H1 (cell line): ENCODE results near the gene PRRC1. TPM values are rescaled to one million over a fixed set of nuclear protein-coding genes. Genes with fewer than 3 reads are reported as not detected.

Experiments
- CTCF ChIA-PET: fragments of 300-600 bp; sonication (Branson Sonifier 250); formaldehyde crosslinking; loops from one replicate; lab custom pipeline; 2021; ENCODE audit not compliant: partially characterized antibody; lab: Charles Lee
- POLR2A ChIA-PET: fragments of 300-600 bp; sonication (Branson Sonifier 250); formaldehyde crosslinking; loops from one replicate; lab custom pipeline; 2021; ENCODE audit warnings: inconsistent platforms; ENCODE audit not compliant: partially characterized antibody; lab: Charles Lee
- DNase-seq, 2 experiments: peaks; one replicate each; pipeline versions ENCODE4 v3.0.0 to v3.0.0-alpha.2; 2010 to 2022; ENCODE audit warnings: low spot score in 2 of 2, low read depth in 1 of 2, mixed read lengths in 1 of 2
- FAIRE-seq: peaks from 2 replicates; lab custom pipeline; 2011; peaks lifted over from hg19 to GRCh38; lab: Jason Lieb, UNC
- H2AFZ ChIP-seq: 2 replicates; pipeline ENCODE4 v1.8.1; 2012; ENCODE audit warnings: low read length, inconsistent platforms
- H2AK5ac ChIP-seq: 2 replicates; pipeline ENCODE4 v1.6.1; 2013; ENCODE audit warnings: low read depth, low read length
- H2BK120ac ChIP-seq: replicated peaks from 2 replicates; pipeline ENCODE3; 2013; ENCODE audit warnings: low read depth, low read length, inconsistent platforms
- H2BK12ac ChIP-seq: 2 replicates; pipeline ENCODE4 v1.6.1; 2013; ENCODE audit warnings: low read depth, low read length
- H2BK15ac ChIP-seq: 2 replicates; pipeline ENCODE4 v1.6.1; 2013; ENCODE audit warnings: low read length
- H2BK20ac ChIP-seq: 2 replicates; pipeline ENCODE4 v1.6.1; 2013; ENCODE audit warnings: low read length
- H2BK5ac ChIP-seq: 2 replicates; pipeline ENCODE4 v1.6.1; 2013; ENCODE audit warnings: low read depth, low read length
- H3K14ac ChIP-seq: 2 replicates; pipeline ENCODE4 v1.6.1; 2013; ENCODE audit warnings: inconsistent platforms; ENCODE audit not compliant: insufficient read length
- H3K18ac ChIP-seq: 2 replicates; pipeline ENCODE4 v1.6.1; 2013; ENCODE audit warnings: low read length; ENCODE audit errors: extremely low read depth
- H3K23ac ChIP-seq: 2 replicates; pipeline ENCODE4 v1.6.1; 2013; ENCODE audit warnings: inconsistent platforms; ENCODE audit not compliant: insufficient read length
- H3K23me2 ChIP-seq: 2 replicates; pipeline ENCODE4 v1.6.1; 2013; ENCODE audit warnings: low read depth, low read length
- H3K27ac ChIP-seq: 2 replicates; pipeline ENCODE4 v1.6.1; 2011; ENCODE audit warnings: low read depth, low read length, inconsistent platforms
- H3K27me3 ChIP-seq, 4 experiments: replicated peaks in 1 of 4; 1 replicate in 1 of 4; 2 replicates in 3 of 4; pipeline versions ENCODE4 v1.6.1 to v1.8.1; 2011 to 2013; ENCODE audit warnings: low read length in 3 of 4, mild to moderate bottlenecking in 3 of 4, inconsistent platforms in 2 of 4, mixed read lengths in 2 of 4, moderate library complexity in 1 of 4; ENCODE audit not compliant: control insufficient read depth in 3 of 4, insufficient read depth in 3 of 4; ENCODE audit errors: extremely low read depth in 1 of 4
- H3K36me3 ChIP-seq, 4 experiments: 2 replicates each; pipeline versions ENCODE4 v1.6.1 to v1.8.1; 2011 to 2013; ENCODE audit warnings: mild to moderate bottlenecking in 4 of 4, low read length in 3 of 4, moderate library complexity in 2 of 4, control low read depth in 1 of 4, inconsistent platforms in 1 of 4; ENCODE audit not compliant: insufficient read depth in 4 of 4, control insufficient read depth in 2 of 4
- H3K4ac ChIP-seq: replicated peaks from 2 replicates; pipeline ENCODE3; 2013; ENCODE audit warnings: low read length, low read depth, mixed read lengths, inconsistent platforms; ENCODE audit not compliant: insufficient read length
- H3K4me1 ChIP-seq, 4 experiments: replicated peaks in 1 of 4; 1 replicate in 1 of 4; 2 replicates in 3 of 4; pipeline versions ENCODE4 v1.6.1 to v1.8.1; 2011 to 2013; ENCODE audit warnings: low read length in 3 of 4, inconsistent platforms in 2 of 4, mixed read lengths in 1 of 4; ENCODE audit not compliant: insufficient read depth in 4 of 4, control insufficient read depth in 3 of 4
- H3K4me2 ChIP-seq, 2 experiments: 2 replicates each; pipeline versions ENCODE4 v1.6.1 to v1.8.1; 2011 to 2013; ENCODE audit warnings: low read depth in 2 of 2, low read length in 2 of 2, control low read depth in 1 of 2, inconsistent platforms in 1 of 2, mild to moderate bottlenecking in 1 of 2; ENCODE audit not compliant: insufficient read depth in 1 of 2
- H3K4me3 ChIP-seq, 4 experiments: fragments of 200-600, 300-600 bp in 1 of 4; sonication (generic), shearing (Covaris generic), sonication (Bioruptor Twin) in 1 of 4; 2 replicates each; pipeline versions ENCODE4 v1.5.1 to v1.8.1; 2011 to 2016; ENCODE audit warnings: low read length in 4 of 4, low read depth in 3 of 4, control low read depth in 2 of 4, inconsistent platforms in 2 of 4, mild to moderate bottlenecking in 2 of 4, mixed read lengths in 1 of 4, moderate library complexity in 1 of 4; ENCODE audit not compliant: insufficient read depth in 2 of 4; ENCODE audit errors: extremely low read depth in 1 of 4
- H3K56ac ChIP-seq: replicated peaks from 2 replicates; pipeline ENCODE3; 2013; ENCODE audit warnings: low read depth, mild to moderate bottlenecking, mixed read lengths, low read length, inconsistent platforms; ENCODE audit not compliant: insufficient read length
- H3K79me1 ChIP-seq: 2 replicates; pipeline ENCODE4 v1.6.1; 2013; ENCODE audit warnings: low read depth, low read length, control low read depth
- H3K79me2 ChIP-seq, 2 experiments: 2 replicates each; pipeline versions ENCODE4 v1.6.1 to v1.8.1; 2012 to 2013; ENCODE audit warnings: low read length in 2 of 2, mild to moderate bottlenecking in 2 of 2, inconsistent platforms in 1 of 2; ENCODE audit not compliant: insufficient read depth in 2 of 2, control insufficient read depth in 1 of 2
- H3K9ac ChIP-seq, 4 experiments: replicated peaks in 1 of 4; 1 replicate in 1 of 4; 2 replicates in 3 of 4; pipeline versions ENCODE4 v1.6.1 to v1.8.1; 2011 to 2013; ENCODE audit warnings: low read depth in 3 of 4, low read length in 3 of 4, control low read depth in 2 of 4, mild to moderate bottlenecking in 2 of 4, moderate library complexity in 2 of 4, inconsistent platforms in 1 of 4; ENCODE audit errors: extremely low read depth in 1 of 4
- H3K9me3 ChIP-seq, 2 experiments: 2 replicates each; pipeline versions ENCODE4 v1.6.1 to v1.8.1; 2012 to 2013; ENCODE audit warnings: mild to moderate bottlenecking in 2 of 2, moderate library complexity in 2 of 2, control low read depth in 1 of 2, inconsistent platforms in 1 of 2, low read depth in 1 of 2, low read length in 1 of 2, mixed read lengths in 1 of 2; ENCODE audit not compliant: insufficient read depth in 2 of 2
- H4K20me1 ChIP-seq, 2 experiments: replicated peaks in 1 of 2; 2 replicates each; pipeline versions ENCODE3 to v1.8.1; 2011 to 2013; ENCODE audit warnings: inconsistent platforms in 2 of 2, low read length in 2 of 2, mild to moderate bottlenecking in 1 of 2; ENCODE audit not compliant: insufficient read depth in 2 of 2, control insufficient read depth in 1 of 2
- H4K5ac ChIP-seq: 2 replicates; pipeline ENCODE4 v1.6.1; 2013; ENCODE audit warnings: low read length, low read depth, mixed read lengths, inconsistent platforms; ENCODE audit not compliant: insufficient read length
- H4K8ac ChIP-seq: 2 replicates; pipeline ENCODE4 v1.8.0; 2013; ENCODE audit warnings: mild to moderate bottlenecking, moderate library complexity, low read length, inconsistent platforms; ENCODE audit not compliant: insufficient read depth; ENCODE audit errors: extremely low read depth
- H4K91ac ChIP-seq: replicated peaks from 2 replicates; pipeline ENCODE3; 2013; ENCODE audit warnings: low read length, mixed read lengths, inconsistent platforms; ENCODE audit not compliant: insufficient read length
- ASH2L ChIP-seq: fragments of 200-600, 300-600 bp; sonication (generic); IDR thresholded peaks from one replicate; pipeline ENCODE4 v1.7.1; 2017; ENCODE audit warnings: low read length
- BACH1 ChIP-seq: IDR thresholded peaks from 2 replicates; pipeline ENCODE4 v1.6.1; 2012; ENCODE audit warnings: low read length, improper control_type of control experiment
- TEAD4 ChIP-seq: IDR thresholded peaks from 2 replicates; pipeline ENCODE4 v1.6.1; 2012; ENCODE audit warnings: low read depth, low read length, inconsistent platforms, mixed read lengths
- WGBS, 2 experiments: shearing (Covaris generic) in 1 of 2; methylation state at CpG; one replicate each; pipeline versions ENCODE4 v1.1.6 to v1.1.7; 2013 to 2015; ENCODE audit warnings: low lambda C conversion rate in 2 of 2, mixed read lengths in 2 of 2, inconsistent platforms in 1 of 2, low coverage in 1 of 2, missing lambda C conversion rate in 1 of 2; ENCODE audit not compliant: insufficient replicate concordance in 2 of 2, insufficient coverage in 1 of 2, insufficient read length in 1 of 2; ENCODE audit errors: extremely low coverage in 1 of 2, missing lambda C conversion rate in 1 of 2; 5-methylcytosine and 5-hydroxymethylcytosine counted together
- polyA plus RNA-seq, 7 experiments: library from polyadenylated mRNA; depleted of rRNA in 3 of 7; stranded (reverse) in 5 of 7; unstranded in 2 of 7; fragments of >200 nt in 5 of 7; fragments of 200-250 nt in 2 of 7; gene quantifications; 1 replicate in 5 of 7; 2 replicates in 1 of 7; 4 replicates in 1 of 7; pipeline versions ENCODE4 v1.2.1 to v1.2.3, GENCODE V29; 2011 to 2013; ENCODE audit warnings: missing spikeins in 2 of 7, mixed read lengths in 2 of 7
- total RNA-seq: library from RNA; stranded (reverse); fragmentation: NEBNext Ultra II Directional; extraction: Animal tissue kit (Norgen Biotek cat#: 25700); gene quantifications from 2 replicates; pipeline ENCODE4 v1.2.1, GENCODE V29; 2021

Gene PRRC1
- total and polyA plus RNA-seq, 2 of the 8 experiments (the other 6 are each of a cell fraction or from before 2014, with no cell fraction given), result 54.6 to 78.6 TPM

DNA sequence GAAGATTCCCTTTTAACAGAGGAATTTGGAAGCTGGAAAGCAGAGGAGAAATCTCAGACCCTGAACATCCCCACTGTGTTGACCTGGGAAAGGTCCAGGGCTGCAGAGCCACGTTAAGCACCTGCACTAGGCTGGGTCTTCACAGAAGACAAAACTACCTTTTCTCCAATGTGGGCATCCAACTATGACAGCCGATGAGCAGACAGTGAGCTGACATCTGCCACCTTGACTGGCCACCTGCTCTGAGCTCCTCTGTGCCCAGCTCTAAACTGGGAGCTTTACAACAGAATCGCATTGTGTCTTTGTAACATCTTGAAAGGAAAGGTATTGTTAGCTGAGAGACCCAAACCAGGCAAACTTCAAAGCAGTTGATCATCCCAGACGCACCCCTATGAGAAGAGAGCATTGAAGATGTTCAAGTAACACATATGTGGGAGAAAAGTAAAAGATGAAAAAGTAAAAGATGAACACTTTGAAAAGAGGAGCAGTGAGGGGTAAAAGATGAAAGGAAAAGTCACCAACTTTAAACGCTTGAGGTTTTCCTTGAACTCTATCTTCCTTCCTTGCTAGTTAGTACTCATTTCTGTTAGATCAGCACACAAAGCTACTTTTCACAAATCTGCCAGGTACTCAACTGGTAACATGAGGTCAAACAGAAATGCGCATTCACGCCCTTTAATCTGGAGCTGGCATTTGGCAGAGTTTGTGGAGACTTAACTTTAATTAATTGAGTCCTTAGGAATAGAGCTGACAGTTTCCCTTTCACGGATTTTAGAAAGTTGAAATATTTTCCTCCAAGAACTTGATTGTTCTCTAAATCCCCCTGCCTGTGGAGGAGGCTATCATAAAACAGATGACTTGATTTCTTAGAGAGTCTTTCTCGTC is 78.3 kb downstream of the PRRC1 start:
- no peak overlapping the region for H2BK15ac ChIP-seq
- H3K23ac ChIP-seq, result no peak overlapping the region
- H3K4me1 ChIP-seq, result no peaks in the 10 kb centered on the region
- TF ChIP-seq TEAD4, result no peak
- TF ChIP-seq ASH2L, result no peak
- TF ChIP-seq BACH1, result no peak
- H3K56ac ChIP-seq, result no peak overlapping the region
- no peak overlapping the region for H3K4me3 ChIP-seq
- no peaks in the 10 kb centered on the region for H3K27me3 ChIP-seq
- H4K8ac ChIP-seq, result no peak overlapping the region
- H4K5ac ChIP-seq, result no peak overlapping the region
- no peaks in the 10 kb centered on the region for H3K79me2 ChIP-seq
- no peak overlapping the region for H3K27ac ChIP-seq
- no peaks in the 10 kb centered on the region for H4K20me1 ChIP-seq
- DNase-seq (no peak), FAIRE-seq (no peak)
- no peaks in the 10 kb centered on the region for H3K36me3 ChIP-seq
- POLR2A ChIA-PET, result no interaction called here
- no peaks in the 10 kb centered on the region for H3K9me3 ChIP-seq
- no peak overlapping the region for H3K4ac ChIP-seq
- H2BK120ac ChIP-seq, result no peak overlapping the region
- H3K18ac ChIP-seq, result no peak overlapping the region
- no peak overlapping the region for H2AK5ac ChIP-seq
- no peak overlapping the region for H3K9ac ChIP-seq
- H3K14ac ChIP-seq, result no peak overlapping the region
- H2BK20ac ChIP-seq, result no peak overlapping the region
- no peak overlapping the region for H3K4me2 ChIP-seq
- H3K23me2 ChIP-seq, result no peaks in the 10 kb centered on the region
- CTCF ChIA-PET, result interaction anchor here (0.5 to 1.1 kb wide), 4 partner anchors 9 to 970 kb away, joined by 3 read pairs; no protein-coding TSS in a partner anchor
- 89% methylated on average over 9 of the region's 9 CpGs; no CpG with 5 or more reads in 1 of the 2 experiments for WGBS, 2 experiments
- H2AFZ ChIP-seq, result no peak overlapping the region
- H4K91ac ChIP-seq, result no peak overlapping the region
- no peak overlapping the region for H2BK5ac ChIP-seq
- no peak overlapping the region for H2BK12ac ChIP-seq
- H3K79me1 ChIP-seq, result no peaks in the 10 kb centered on the region
